ENCODE data around the gene MKX. TPM values are rescaled to one million over a fixed set of nuclear protein-coding genes. Genes with fewer than 3 reads are reported as not detected.

Gene MKX
- total RNA-seq, 1 experiment from 2014 or later, result 27.5 TPM

DNA sequence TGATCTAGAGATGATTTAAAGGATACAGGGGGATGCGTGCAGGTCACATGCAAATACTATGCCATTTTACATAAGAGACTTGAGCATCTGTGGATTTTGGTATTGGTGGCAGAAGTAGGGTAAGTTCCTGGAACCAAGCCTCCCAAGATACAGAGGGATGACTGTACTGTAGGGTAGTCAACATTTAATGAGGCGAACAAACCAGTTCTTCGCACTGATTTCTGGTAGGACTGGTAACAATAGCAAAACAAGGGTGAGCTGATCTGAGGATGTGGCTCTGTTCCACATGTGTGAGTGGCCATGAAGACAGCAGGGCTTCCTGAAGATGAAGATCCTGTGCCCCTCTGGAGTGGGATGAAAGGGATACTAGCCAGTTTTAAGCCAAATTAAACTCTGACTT is 36.3 kb downstream of the MKX start:
- BruUV-seq (replicated peaks), result no TSS peak
- POLR2A ChIA-PET, result no interaction called here
- intact Hi-C loops (cut with micrococcal nuclease), result no loop called here

More for the DNA sequence above, 36.3 kb downstream of the MKX start:
- ATAC-seq (no peak), DNase-seq (ENCODE audit: low read depth, low spot score) (no peak)
- Histone ChIP-seq H3K9me3 (ENCODE audit: control insufficient read depth in 1 of 2, insufficient read depth in 1 of 2, low read depth in 1 of 2, low read length in 2 of 2) (no peaks in the 10 kb centered on the region), H3K9me2 (ENCODE audit: insufficient read depth) (no peaks in the 10 kb centered on the region), H2AFZ (ENCODE audit: low read depth, low read length, poor library complexity, severe bottlenecking) (no peak overlapping the region), H3K79me2 (ENCODE audit: insufficient read depth, low read length) (peaks cover 22% of the 10 kb centered on the region), H3K27ac (ENCODE audit: low read depth, low read length) (no peak overlapping the region), H4K20me1 (ENCODE audit: insufficient read depth) (no peaks in the 10 kb centered on the region), H3K9ac (ENCODE audit: low read length) (no peak overlapping the region), H3K27me3 (ENCODE audit: insufficient read depth, low read length) (no peaks in the 10 kb centered on the region), H3K4me2 (ENCODE audit: low read length) (no peak overlapping the region), H3K36me3 (ENCODE audit: control insufficient read depth in 1 of 2, insufficient read depth in 2 of 2, low read length in 2 of 2) (no peaks in the 10 kb centered on the region), H3K4me3 (replicated peaks in 1 of 2; ENCODE audit: low read depth in 1 of 2, low read length in 2 of 2) (no peak overlapping the region), H3K4me1 (ENCODE audit: control insufficient read depth in 1 of 2, insufficient read depth in 2 of 2, low read length in 2 of 2) (no peaks in the 10 kb centered on the region; a peak in 1 of 4 replicates)
- TF ChIP-seq, protein P1, sequence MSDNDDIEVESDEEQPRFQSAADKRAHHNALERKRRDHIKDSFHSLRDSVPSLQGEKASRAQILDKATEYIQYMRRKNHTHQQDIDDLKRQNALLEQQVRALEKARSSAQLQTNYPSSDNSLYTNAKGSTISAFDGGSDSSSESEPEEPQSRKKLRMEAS (IDR thresholded peaks at IDR 0.05), result no peak
- TF ChIP-seq TCF7L2 (IDR thresholded peaks at IDR 0.05; ENCODE audit: borderline replicate concordance, extremely low read depth, insufficient read depth, insufficient read length) (no peak), SP1 (IDR thresholded peaks at IDR 0.05; ENCODE audit: low read depth) (no peak), EGR1 (IDR thresholded peaks at IDR 0.05; ENCODE audit: low read depth) (no peak), ZFX (IDR thresholded peaks at IDR 0.05) (no peak), ELF1 (IDR thresholded peaks at IDR 0.05; ENCODE audit: borderline replicate concordance, low read depth) (no peak), RAD21 (IDR thresholded peaks at IDR 0.05; ENCODE audit: low read depth) (no peak), SRF (IDR thresholded peaks at IDR 0.05; ENCODE audit: low read depth) (no peak), YY1 (IDR thresholded peaks at IDR 0.05; ENCODE audit: extremely low read depth, insufficient replicate concordance, low read depth, low read length) (no peak), SIN3A (IDR thresholded peaks at IDR 0.05; ENCODE audit: low read depth) (no peak), ZNF274 (IDR thresholded peaks at IDR 0.05; ENCODE audit: low read depth, low read length) (no peak)
- TF ChIP-seq, protein P2, sequence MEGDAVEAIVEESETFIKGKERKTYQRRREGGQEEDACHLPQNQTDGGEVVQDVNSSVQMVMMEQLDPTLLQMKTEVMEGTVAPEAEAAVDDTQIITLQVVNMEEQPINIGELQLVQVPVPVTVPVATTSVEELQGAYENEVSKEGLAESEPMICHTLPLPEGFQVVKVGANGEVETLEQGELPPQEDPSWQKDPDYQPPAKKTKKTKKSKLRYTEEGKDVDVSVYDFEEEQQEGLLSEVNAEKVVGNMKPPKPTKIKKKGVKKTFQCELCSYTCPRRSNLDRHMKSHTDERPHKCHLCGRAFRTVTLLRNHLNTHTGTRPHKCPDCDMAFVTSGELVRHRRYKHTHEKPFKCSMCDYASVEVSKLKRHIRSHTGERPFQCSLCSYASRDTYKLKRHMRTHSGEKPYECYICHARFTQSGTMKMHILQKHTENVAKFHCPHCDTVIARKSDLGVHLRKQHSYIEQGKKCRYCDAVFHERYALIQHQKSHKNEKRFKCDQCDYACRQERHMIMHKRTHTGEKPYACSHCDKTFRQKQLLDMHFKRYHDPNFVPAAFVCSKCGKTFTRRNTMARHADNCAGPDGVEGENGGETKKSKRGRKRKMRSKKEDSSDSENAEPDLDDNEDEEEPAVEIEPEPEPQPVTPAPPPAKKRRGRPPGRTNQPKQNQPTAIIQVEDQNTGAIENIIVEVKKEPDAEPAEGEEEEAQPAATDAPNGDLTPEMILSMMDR (IDR thresholded peaks at IDR 0.05 in 2 of 3, conservative IDR thresholded peaks at IDR 0.05 in 1 of 3; ENCODE audit: borderline replicate concordance in 1 of 3, insufficient read depth in 1 of 3, low read depth in 2 of 3, low read length in 2 of 3), result no peak
- TF ChIP-seq, protein P3, sequence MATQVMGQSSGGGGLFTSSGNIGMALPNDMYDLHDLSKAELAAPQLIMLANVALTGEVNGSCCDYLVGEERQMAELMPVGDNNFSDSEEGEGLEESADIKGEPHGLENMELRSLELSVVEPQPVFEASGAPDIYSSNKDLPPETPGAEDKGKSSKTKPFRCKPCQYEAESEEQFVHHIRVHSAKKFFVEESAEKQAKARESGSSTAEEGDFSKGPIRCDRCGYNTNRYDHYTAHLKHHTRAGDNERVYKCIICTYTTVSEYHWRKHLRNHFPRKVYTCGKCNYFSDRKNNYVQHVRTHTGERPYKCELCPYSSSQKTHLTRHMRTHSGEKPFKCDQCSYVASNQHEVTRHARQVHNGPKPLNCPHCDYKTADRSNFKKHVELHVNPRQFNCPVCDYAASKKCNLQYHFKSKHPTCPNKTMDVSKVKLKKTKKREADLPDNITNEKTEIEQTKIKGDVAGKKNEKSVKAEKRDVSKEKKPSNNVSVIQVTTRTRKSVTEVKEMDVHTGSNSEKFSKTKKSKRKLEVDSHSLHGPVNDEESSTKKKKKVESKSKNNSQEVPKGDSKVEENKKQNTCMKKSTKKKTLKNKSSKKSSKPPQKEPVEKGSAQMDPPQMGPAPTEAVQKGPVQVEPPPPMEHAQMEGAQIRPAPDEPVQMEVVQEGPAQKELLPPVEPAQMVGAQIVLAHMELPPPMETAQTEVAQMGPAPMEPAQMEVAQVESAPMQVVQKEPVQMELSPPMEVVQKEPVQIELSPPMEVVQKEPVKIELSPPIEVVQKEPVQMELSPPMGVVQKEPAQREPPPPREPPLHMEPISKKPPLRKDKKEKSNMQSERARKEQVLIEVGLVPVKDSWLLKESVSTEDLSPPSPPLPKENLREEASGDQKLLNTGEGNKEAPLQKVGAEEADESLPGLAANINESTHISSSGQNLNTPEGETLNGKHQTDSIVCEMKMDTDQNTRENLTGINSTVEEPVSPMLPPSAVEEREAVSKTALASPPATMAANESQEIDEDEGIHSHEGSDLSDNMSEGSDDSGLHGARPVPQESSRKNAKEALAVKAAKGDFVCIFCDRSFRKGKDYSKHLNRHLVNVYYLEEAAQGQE (IDR thresholded peaks at IDR 0.05; ENCODE audit: low read depth), result no peak
- ChIA-PET CTCF (no interaction called here), RAD21 (ENCODE audit: low non-redundant PET in 1 of 2, low total read pairs in 2 of 2, uncharacterized antibody in 2 of 2, unreplicated experiment in 2 of 2) (no interaction called here)
